H9 (cell line): ENCODE results near the gene KRT15. TPM values are rescaled to one million over a fixed set of nuclear protein-coding genes. Genes with fewer than 3 reads are reported as not detected.

Source experiments
- DNase-seq: peaks from one replicate; pipeline ENCODE4 v3.0.0-alpha.2; 2017
- H2AFZ ChIP-seq: one replicate; pipeline ENCODE4 v1.6.1; 2013; ENCODE audit warnings: mild to moderate bottlenecking, low read length, control low read depth, moderate library complexity
- H2AK5ac ChIP-seq: 2 replicates; pipeline ENCODE4 v1.6.1; 2013; ENCODE audit warnings: low read length, control low read depth, mixed read lengths; ENCODE audit not compliant: insufficient read length
- H2BK120ac ChIP-seq: one replicate; pipeline ENCODE4 v1.6.1; 2013; ENCODE audit warnings: low read depth, mild to moderate bottlenecking, low read length, control low read depth, inconsistent platforms; ENCODE audit not compliant: poor library complexity, severe bottlenecking
- H2BK12ac ChIP-seq: 2 replicates; pipeline ENCODE4 v1.6.1; 2013; ENCODE audit warnings: low read length, control low read depth, mixed read lengths, low read depth; ENCODE audit not compliant: insufficient read length
- H2BK15ac ChIP-seq: 2 replicates; pipeline ENCODE4 v1.6.1; 2013; ENCODE audit warnings: low read depth, low read length, control low read depth
- H2BK20ac ChIP-seq: one replicate; pipeline ENCODE4 v1.6.1; 2013; ENCODE audit warnings: low read depth, mild to moderate bottlenecking, low read length, control low read depth, inconsistent platforms; ENCODE audit not compliant: poor library complexity, severe bottlenecking
- H2BK5ac ChIP-seq: 2 replicates; pipeline ENCODE4 v1.6.1; 2013; ENCODE audit warnings: low read length, control low read depth, mixed read lengths; ENCODE audit not compliant: insufficient read length
- H3K14ac ChIP-seq: 2 replicates; pipeline ENCODE4 v1.6.1; 2013; ENCODE audit warnings: low read length, control low read depth; ENCODE audit not compliant: insufficient read depth
- H3K18ac ChIP-seq: 2 replicates; pipeline ENCODE4 v1.6.1; 2013; ENCODE audit warnings: low read depth, mild to moderate bottlenecking, mixed read lengths, low read length, control low read depth; ENCODE audit not compliant: insufficient read length
- H3K23ac ChIP-seq: 2 replicates; pipeline ENCODE4 v1.6.1; 2013; ENCODE audit warnings: low read length, control low read depth, mixed read lengths, low read depth; ENCODE audit not compliant: insufficient read length
- H3K23me2 ChIP-seq: 2 replicates; pipeline ENCODE4 v1.6.1; 2013; ENCODE audit warnings: low read depth, mild to moderate bottlenecking, mixed read lengths, low read length, control low read depth; ENCODE audit not compliant: insufficient read length, poor library complexity, severe bottlenecking
- H3K27ac ChIP-seq: 2 replicates; pipeline ENCODE4 v1.5.1; 2013; ENCODE audit warnings: low read length, control low read depth, mixed read lengths, low read depth; ENCODE audit not compliant: insufficient read length
- H3K27me3 ChIP-seq: 2 replicates; pipeline ENCODE4 v1.6.1; 2013; ENCODE audit warnings: low read length, control low read depth, inconsistent platforms; ENCODE audit not compliant: insufficient read depth
- H3K4ac ChIP-seq: 2 replicates; pipeline ENCODE4 v1.6.1; 2013; ENCODE audit warnings: low read depth, mild to moderate bottlenecking, control low read depth, inconsistent platforms, low read length, moderate library complexity
- H3K4me1 ChIP-seq: 2 replicates; pipeline ENCODE4 v1.6.1; 2013; ENCODE audit warnings: low read length, control low read depth, inconsistent platforms; ENCODE audit not compliant: insufficient read depth
- H3K4me2 ChIP-seq: 2 replicates; pipeline ENCODE4 v1.6.1; 2013; ENCODE audit warnings: low read length, control low read depth, mixed read lengths; ENCODE audit not compliant: insufficient read length, insufficient read depth
- H3K56ac ChIP-seq: 2 replicates; pipeline ENCODE4 v1.6.1; 2013; ENCODE audit warnings: low read depth, mild to moderate bottlenecking, mixed read lengths, low read length, control low read depth; ENCODE audit not compliant: insufficient read length
- H3K79me1 ChIP-seq: 2 replicates; pipeline ENCODE4 v1.6.1; 2013; ENCODE audit warnings: low read depth, mild to moderate bottlenecking, moderate library complexity, low read length, control low read depth, inconsistent platforms; ENCODE audit not compliant: insufficient read depth, poor library complexity, severe bottlenecking
- H3K79me2 ChIP-seq: 2 replicates; pipeline ENCODE4 v1.6.1; 2013; ENCODE audit warnings: low read length, control low read depth, inconsistent platforms; ENCODE audit not compliant: insufficient read depth
- H3K9ac ChIP-seq: 2 replicates; pipeline ENCODE4 v1.6.1; 2013; ENCODE audit warnings: low read length, control low read depth, mixed read lengths; ENCODE audit not compliant: insufficient read length; ENCODE audit errors: extremely low read depth
- H3K9me3 ChIP-seq: one replicate; pipeline ENCODE4 v1.6.1; 2013; ENCODE audit warnings: low read depth, low read length, inconsistent platforms; ENCODE audit not compliant: control insufficient read depth
- H3T11ph ChIP-seq: one replicate; pipeline ENCODE4 v1.6.1; 2013; ENCODE audit warnings: mild to moderate bottlenecking, low read length, control low read depth, inconsistent platforms
- H4K20me1 ChIP-seq: one replicate; pipeline ENCODE4 v1.6.1; 2013; ENCODE audit not compliant: control insufficient read depth, insufficient read length, insufficient read depth
- H4K5ac ChIP-seq: 2 replicates; pipeline ENCODE4 v1.6.1; 2013; ENCODE audit warnings: low read depth, mild to moderate bottlenecking, mixed read lengths, low read length, control low read depth; ENCODE audit not compliant: insufficient read length
- H4K8ac ChIP-seq: replicated peaks from 2 replicates; pipeline ENCODE4 v1.6.1; 2013; ENCODE audit warnings: low read length, control low read depth, mixed read lengths, low read depth; ENCODE audit not compliant: insufficient read length
- H4K91ac ChIP-seq: 2 replicates; pipeline ENCODE4 v1.6.1; 2013; ENCODE audit warnings: low read depth, mild to moderate bottlenecking, moderate library complexity, mixed read lengths, low read length, control low read depth; ENCODE audit not compliant: insufficient read length
- H3K27ac Mint-ChIP-seq, 3 experiments: 2 replicates in 2 of 3; 3 replicates in 1 of 3; pipeline ENCODE4 v1.8.0; 2020 to 2021; ENCODE audit warnings: mixed read lengths in 3 of 3, mild to moderate bottlenecking in 1 of 3, moderate library complexity in 1 of 3
- H3K27me3 Mint-ChIP-seq: 2 replicates; pipeline ENCODE4 v1.8.0; 2021; ENCODE audit warnings: low read depth, mild to moderate bottlenecking, moderate library complexity, mixed read lengths
- H3K36me3 Mint-ChIP-seq, 3 experiments: 2 replicates in 2 of 3; 3 replicates in 1 of 3; pipeline ENCODE4 v1.8.0; 2020 to 2021; ENCODE audit warnings: low read depth in 3 of 3, mixed read lengths in 3 of 3; ENCODE audit not compliant: insufficient read depth in 1 of 3
- H3K4me1 Mint-ChIP-seq, 2 experiments: 2 replicates each; pipeline ENCODE4 v1.8.0; 2020; ENCODE audit warnings: mixed read lengths in 2 of 2
- H3K4me3 Mint-ChIP-seq, 2 experiments: 2 replicates in 1 of 2; 3 replicates in 1 of 2; pipeline ENCODE4 v1.8.0; 2020 to 2021; ENCODE audit warnings: mild to moderate bottlenecking in 2 of 2, mixed read lengths in 2 of 2, moderate library complexity in 1 of 2
- H3K9me3 Mint-ChIP-seq, 2 experiments: 2 replicates in 1 of 2; 3 replicates in 1 of 2; pipeline ENCODE4 v1.8.0; 2020; ENCODE audit warnings: mild to moderate bottlenecking in 2 of 2, mixed read lengths in 2 of 2, moderate library complexity in 1 of 2
- CTCF ChIP-seq: fragments of 200-600 bp; sonication (generic); conservative IDR thresholded peaks from 3 replicates; pipeline ENCODE4 v1.8.0; 2021; ENCODE audit warnings: antibody characterized with exemption, mild to moderate bottlenecking
- WGBS: extraction: QIAGEN DNeasy Blood & Tissue Kit; methylation state at CpG from one replicate; pipeline ENCODE4 v1.1.7; 2013; ENCODE audit warnings: missing lambda C conversion rate, low lambda C conversion rate, mixed read lengths; ENCODE audit not compliant: insufficient read length; ENCODE audit errors: extremely low coverage; 5-methylcytosine and 5-hydroxymethylcytosine counted together
- total RNA-seq: library from RNA; stranded (reverse); gene quantifications from 2 replicates; pipeline ENCODE4 v1.2.1, GENCODE V29; 2021

KRT15 gene
- total RNA-seq, 1 experiment from 2014 or later, result 0.87 TPM

- H3K4me2 ChIP-seq, result no peak overlapping the region
- H2BK5ac ChIP-seq, result no peak overlapping the region
- no peak overlapping the region for H2AK5ac ChIP-seq
- no peak overlapping the region; a peak in 1 of 5 replicates for H3K4me3 Mint-ChIP-seq
- H2BK12ac ChIP-seq, result no peak overlapping the region
- H3K14ac ChIP-seq, result peak overlapping the region; percentile 50; the same call in 1 of the 2 replicates
- no peak overlapping the region for H3K4ac ChIP-seq
- TF ChIP-seq CTCF, result no peak
- H3K27ac Mint-ChIP-seq, result peak overlapping the region in 2 of 3 experiments; percentile 45 to 50; a peak in 3 of 7 replicates
- no peaks in the 10 kb centered on the region for H3K27me3 ChIP-seq
- no peak overlapping the region for H2BK120ac ChIP-seq
- no peak overlapping the region for H3K27ac ChIP-seq
- H2BK20ac ChIP-seq, result no peak overlapping the region
- no peaks in the 10 kb centered on the region for H3K79me2 ChIP-seq
- H3K56ac ChIP-seq, result no peak overlapping the region
- no peak overlapping the region for H3K9ac ChIP-seq
- H3K18ac ChIP-seq, result no peak overlapping the region
- no peak overlapping the region for H4K91ac ChIP-seq
- no peak for DNase-seq
- H3K27me3 Mint-ChIP-seq, result peaks cover 8% of the 10 kb centered on the region
- H4K8ac ChIP-seq, result no peak overlapping the region
- peaks cover 2% of the 10 kb centered on the region; the same call in 1 of the 2 replicates for H3K4me1 ChIP-seq
- H3K4me1 Mint-ChIP-seq, result peaks cover 49 to 62% of the 10 kb centered on the region in 2 experiments
- H3K36me3 Mint-ChIP-seq, result no peaks in the 10 kb centered on the region
- H3K79me1 ChIP-seq, result no peaks in the 10 kb centered on the region
- no peaks in the 10 kb centered on the region for H4K20me1 ChIP-seq
- no CpG with 5 or more reads among the region's 5 CpGs for WGBS
- H2BK15ac ChIP-seq, result no peak overlapping the region
- H3K23ac ChIP-seq, result no peak overlapping the region
- H3T11ph ChIP-seq, result no peak overlapping the region
- H3K23me2 ChIP-seq, result no peaks in the 10 kb centered on the region
- H3K9me3 ChIP-seq, result no peaks in the 10 kb centered on the region
- H3K9me3 Mint-ChIP-seq, result peaks cover 0 to under 1% of the 10 kb centered on the region in 2 experiments; a peak in 2 of 5 replicates
- H2AFZ ChIP-seq, result no peak overlapping the region
- no peak overlapping the region for H4K5ac ChIP-seq
Measured at GRCh38 chr17:41538565-41538991, 19.9 kb upstream of the KRT15 start.
